ENCODE data around the gene VEZT.
"Not testable (repeated sequence)": the region's sequence is repeated elsewhere in the genome, so short reads cannot be mapped to it uniquely, and the experiment has no call there.

Gene VEZT

GRCh38 chr12:95224202-95225170, 6.9 kb downstream of the VEZT start:
- no peak for DNase-seq (ENCODE audit: low spot score)

GRCh38 chr12:95225645-95226212, 8.1 kb downstream of the VEZT start:
- no peak for DNase-seq (ENCODE audit: low spot score)

GRCh38 chr12:95227818-95228356, 10.3 kb downstream of the VEZT start:
- DNase-seq (ENCODE audit: low spot score): no peak

GRCh38 chr12:95228617-95229016, 11.0 kb downstream of the VEZT start:
- DNase-seq (ENCODE audit: low spot score): no peak

- DNase-seq (ENCODE audit: low spot score): no peak
Measured at GRCh38 chr12:95229636-95230035, 12.0 kb downstream of the VEZT start.

- DNase-seq (ENCODE audit: low spot score): no peak
Measured at GRCh38 chr12:95230313-95230712, 12.7 kb downstream of the VEZT start.

- DNase-seq (ENCODE audit: low spot score): no peak
Measured at GRCh38 chr12:95231190-95231589, 13.6 kb downstream of the VEZT start.

- DNase-seq (ENCODE audit: low spot score): not testable (repeated sequence)
Measured at GRCh38 chr12:95234187-95234586, 16.6 kb downstream of the VEZT start.

- not testable (repeated sequence) for DNase-seq (ENCODE audit: low spot score)
Measured at GRCh38 chr12:95235621-95236020, 18.0 kb downstream of the VEZT start.

- no peak for DNase-seq (ENCODE audit: low spot score)
Measured at GRCh38 chr12:95237315-95237714, 19.7 kb downstream of the VEZT start.

- no peak for DNase-seq (ENCODE audit: low spot score)
Measured at GRCh38 chr12:95238150-95238549, 20.5 kb downstream of the VEZT start.

GRCh38 chr12:95239216-95239615, 21.6 kb downstream of the VEZT start:
- no peak for DNase-seq (ENCODE audit: low spot score)

GRCh38 chr12:95239835-95240234, 22.2 kb downstream of the VEZT start:
- not testable (repeated sequence) for DNase-seq (ENCODE audit: low spot score)

- no peak for DNase-seq (ENCODE audit: low spot score)
Measured at GRCh38 chr12:95240556-95240955, 22.9 kb downstream of the VEZT start.

GRCh38 chr12:95241138-95241537, 23.5 kb downstream of the VEZT start:
- not testable (repeated sequence) for DNase-seq (ENCODE audit: low spot score)

- DNase-seq (ENCODE audit: low spot score): no peak
Measured at GRCh38 chr12:95241761-95242506, 24.3 kb downstream of the VEZT start.

- DNase-seq (ENCODE audit: low spot score): no peak
Measured at GRCh38 chr12:95243497-95244183, 26.0 kb downstream of the VEZT start.

GRCh38 chr12:95244350-95244749, 26.7 kb downstream of the VEZT start:
- no peak for DNase-seq (ENCODE audit: low spot score)

GRCh38 chr12:95248095-95248494, 30.5 kb downstream of the VEZT start:
- DNase-seq (ENCODE audit: low spot score): no peak

- no peak for DNase-seq (ENCODE audit: low spot score)
Measured at GRCh38 chr12:95248604-95249360, 31.2 kb downstream of the VEZT start.

GRCh38 chr12:95253386-95253785, 35.8 kb downstream of the VEZT start:
- DNase-seq (ENCODE audit: low spot score): no peak

Measured in SW480 (cell line).